ENCODE results near the gene ARHGEF12.

ARHGEF12 gene

GRCh38 chr11:120342678-120343077 lies 6.5 kb downstream of the ARHGEF12 start:
- Histone ChIP-seq H4K20me1 (peaks cover 96 to 100% (median 100%) of the 10 kb centered on the region in 11 experiments), H3K4me3 (no peak overlapping the region), H3K36me3 (peaks cover 0 to 9% (median 0%) of the 10 kb centered on the region in 11 experiments; a peak in 2 of 22 replicates), H3K27ac (no peak overlapping the region), H3K27me3 (peaks cover 92 to 100% (median 96%) of the 10 kb centered on the region in 11 experiments), H3K9me3 (replicated peaks in 1 of 11) (peaks cover 8 to 29% (median 23%) of the 10 kb centered on the region in 11 experiments; a peak in 21 of 22 replicates), H3K9ac (no peak overlapping the region), H3K4me2 (no peak overlapping the region; a peak in 1 of 22 replicates), H3K4me1 (peaks cover 27 to 48% (median 43%) of the 10 kb centered on the region in 10 experiments)
- no peak for TF ChIP-seq Cebpa-rat (IDR thresholded peaks at IDR 0.05)

DNA sequence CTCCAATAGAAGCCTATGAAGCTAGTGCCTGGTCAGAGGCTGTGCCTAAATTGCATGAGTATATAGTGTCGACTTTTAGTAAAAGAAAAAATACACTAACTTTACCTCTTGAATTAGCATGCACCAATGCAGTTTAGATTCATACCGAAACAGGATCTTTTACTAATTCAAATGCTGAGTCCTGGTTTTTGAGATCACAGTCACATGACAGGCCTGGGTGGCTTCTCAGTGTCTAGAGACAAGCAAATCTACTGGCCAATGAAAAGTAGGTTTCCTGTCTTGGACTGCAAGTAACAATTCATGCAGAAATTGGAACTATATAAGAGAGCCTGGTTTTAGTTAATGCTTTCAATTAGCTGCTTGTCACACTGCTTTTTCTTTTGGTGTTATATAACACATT lies 7.2 kb downstream of the ARHGEF12 start:
- Histone ChIP-seq H3K9ac (no peak overlapping the region), H3K9me3 (replicated peaks in 1 of 11) (peaks cover 8 to 29% (median 23%) of the 10 kb centered on the region in 11 experiments; a peak in 21 of 22 replicates), H3K4me1 (peaks cover 20 to 40% (median 36%) of the 10 kb centered on the region in 10 experiments), H3K36me3 (peaks cover 0 to 9% (median 0%) of the 10 kb centered on the region in 11 experiments; a peak in 2 of 22 replicates), H3K4me2 (peak overlapping the region in 4 of 11 experiments; percentile 59 to 84 (median 72); a peak in 7 of 22 replicates), H3K27me3 (peaks cover 86 to 100% (median 96%) of the 10 kb centered on the region in 11 experiments), H4K20me1 (peaks cover 96 to 100% (median 100%) of the 10 kb centered on the region in 11 experiments), H3K4me3 (0 out of 20 replicates have a peak overlapping the region, but pooled peaks of 1 of the 10 experiments have one; percentile 3), H3K27ac (no peak overlapping the region)
- no peak for TF ChIP-seq Cebpa-rat (IDR thresholded peaks at IDR 0.05)

- TF ChIP-seq Cebpa-rat (IDR thresholded peaks at IDR 0.05): no peak
- peaks cover 8 to 29% (median 23%) of the 10 kb centered on the region in 11 experiments; a peak in 21 of 22 replicates for H3K9me3 ChIP-seq (replicated peaks in 1 of 11)
- H3K36me3 ChIP-seq: peaks cover 0 to 9% (median 0%) of the 10 kb centered on the region in 11 experiments; a peak in 2 of 22 replicates
- peaks cover 77 to 100% (median 93%) of the 10 kb centered on the region in 11 experiments for H3K27me3 ChIP-seq
- H4K20me1 ChIP-seq: peaks cover 96 to 100% (median 100%) of the 10 kb centered on the region in 11 experiments
- H3K4me3 ChIP-seq: no peak overlapping the region
- no peak overlapping the region for H3K27ac ChIP-seq
- peak overlapping the region; percentile 24 to 84 (median 66) for H3K4me2 ChIP-seq
- peaks cover 18 to 31% (median 29%) of the 10 kb centered on the region in 10 experiments for H3K4me1 ChIP-seq
- H3K9ac ChIP-seq: no peak overlapping the region
Observed at GRCh38 chr11:120344302-120345004, 8.2 kb downstream of the ARHGEF12 start.

GRCh38 chr11:120346233-120346632 lies 10.0 kb downstream of the ARHGEF12 start:
- peaks cover 8 to 25% (median 23%) of the 10 kb centered on the region in 11 experiments; a peak in 21 of 22 replicates for H3K9me3 ChIP-seq (replicated peaks in 1 of 11)
- H3K4me3 ChIP-seq: no peak overlapping the region
- peaks cover 61 to 99% (median 85%) of the 10 kb centered on the region in 11 experiments for H3K27me3 ChIP-seq
- peaks cover 17 to 31% (median 26%) of the 10 kb centered on the region in 10 experiments for H3K4me1 ChIP-seq
- H3K27ac ChIP-seq: no peak overlapping the region
- peaks cover 95 to 100% (median 99%) of the 10 kb centered on the region in 11 experiments for H4K20me1 ChIP-seq
- H3K4me2 ChIP-seq: no peak overlapping the region
- H3K9ac ChIP-seq: no peak overlapping the region
- H3K36me3 ChIP-seq: peaks cover 0 to 7% (median 0%) of the 10 kb centered on the region in 11 experiments; a peak in 2 of 22 replicates
- TF ChIP-seq Cebpa-rat (IDR thresholded peaks at IDR 0.05): no peak

DNA sequence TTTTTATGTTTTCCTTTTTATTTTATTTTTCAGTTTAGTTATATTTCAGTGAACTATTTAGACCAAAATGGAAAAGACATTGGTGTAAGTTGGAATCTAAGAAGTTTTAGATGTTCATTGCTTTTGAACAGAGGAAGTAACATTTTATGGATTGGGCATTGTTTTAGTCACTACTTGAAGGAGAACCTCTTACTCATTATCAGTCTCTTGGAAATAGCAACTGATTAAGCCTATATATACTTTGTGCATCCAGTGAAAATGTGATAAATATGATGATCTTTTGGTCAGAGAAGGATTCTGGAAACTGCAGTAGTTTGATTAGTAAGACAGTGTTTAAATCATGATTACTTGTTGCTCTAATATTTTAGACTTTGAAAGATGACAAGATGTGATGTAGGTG lies 14.4 kb downstream of the ARHGEF12 start:
- H3K9me3 ChIP-seq (replicated peaks in 1 of 11): peaks cover 0 to 5% (median 0%) of the 10 kb centered on the region in 11 experiments; a peak in 1 of 22 replicates
- H3K4me3 ChIP-seq: no peak overlapping the region
- no peak overlapping the region for H3K9ac ChIP-seq
- peaks cover 96 to 100% (median 99%) of the 10 kb centered on the region in 11 experiments for H4K20me1 ChIP-seq
- no peak overlapping the region for H3K27ac ChIP-seq
- H3K36me3 ChIP-seq: peaks cover 0 to 18% (median 0%) of the 10 kb centered on the region in 11 experiments; a peak in 3 of 22 replicates
- H3K27me3 ChIP-seq: peaks cover 24 to 98% (median 47%) of the 10 kb centered on the region in 11 experiments
- H3K4me1 ChIP-seq: peaks cover 0 to 11% (median 2%) of the 10 kb centered on the region in 10 experiments; a peak in 8 of 20 replicates
- no peak for TF ChIP-seq Cebpa-rat (IDR thresholded peaks at IDR 0.05)
- H3K4me2 ChIP-seq: no peak overlapping the region

GRCh38 chr11:120352405-120352804 lies 16.2 kb downstream of the ARHGEF12 start:
- no peak overlapping the region for H3K4me2 ChIP-seq
- peaks cover 7 to 98% (median 29%) of the 10 kb centered on the region in 11 experiments; a peak in 21 of 22 replicates for H3K27me3 ChIP-seq
- H3K27ac ChIP-seq: no peak overlapping the region
- no peak for TF ChIP-seq Cebpa-rat (IDR thresholded peaks at IDR 0.05)
- peaks cover 0 to 18% (median 0%) of the 10 kb centered on the region in 11 experiments; a peak in 3 of 22 replicates for H3K36me3 ChIP-seq
- no peaks in the 10 kb centered on the region for H3K4me1 ChIP-seq
- H3K4me3 ChIP-seq: no peak overlapping the region
- H3K9ac ChIP-seq: no peak overlapping the region
- peaks cover 0 to 5% (median 0%) of the 10 kb centered on the region in 11 experiments; a peak in 1 of 22 replicates for H3K9me3 ChIP-seq (replicated peaks in 1 of 11)
- H4K20me1 ChIP-seq: peaks cover 96 to 100% (median 99%) of the 10 kb centered on the region in 11 experiments

DNA sequence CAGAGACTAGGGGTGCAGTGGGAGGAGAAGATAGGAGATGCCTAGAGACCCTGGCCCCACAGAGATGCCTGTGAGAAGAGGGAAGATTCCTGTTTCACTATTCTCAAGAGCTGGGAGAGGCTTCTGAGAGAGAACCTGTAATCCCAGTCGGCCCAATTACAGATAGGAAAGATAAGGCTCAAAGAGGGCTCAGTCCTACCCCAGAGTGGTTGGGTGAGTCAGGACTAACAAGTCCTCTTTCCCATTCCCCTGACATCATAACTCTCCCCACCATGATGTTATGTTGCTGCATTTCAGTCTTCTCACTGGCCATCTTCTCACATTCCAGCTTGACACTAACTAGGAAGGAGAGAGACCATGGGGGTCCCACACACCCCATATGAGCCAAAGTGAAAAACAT lies 17.9 kb downstream of the ARHGEF12 start:
- Histone ChIP-seq H3K9ac (no peak overlapping the region), H4K20me1 (peaks cover 93 to 100% (median 98%) of the 10 kb centered on the region in 11 experiments)
- TF ChIP-seq Cebpa-rat (IDR thresholded peaks at IDR 0.05): no peak

DNA sequence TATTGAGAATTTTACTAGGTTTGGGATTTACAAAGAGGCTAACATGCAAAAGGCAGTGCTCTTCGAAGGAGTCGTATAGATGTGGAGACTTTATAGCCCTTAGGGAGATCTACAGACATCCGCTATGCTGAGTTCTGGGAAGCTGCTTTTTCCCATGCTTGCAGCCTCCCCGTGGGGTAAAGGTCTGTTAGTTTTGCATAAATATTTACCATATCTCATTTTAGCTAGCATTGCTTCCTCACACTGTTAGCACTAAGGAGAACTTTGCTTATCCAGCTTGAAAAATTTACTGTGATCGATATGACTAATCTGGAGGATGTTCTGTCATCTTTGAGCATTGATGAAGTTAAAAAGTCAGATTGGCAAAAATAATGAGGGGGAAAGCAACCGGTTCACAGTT lies 18.6 kb downstream of the ARHGEF12 start:
- Histone ChIP-seq H3K4me1 (no peaks in the 10 kb centered on the region), H4K20me1 (peaks cover 91 to 100% (median 98%) of the 10 kb centered on the region in 11 experiments), H3K27ac (no peak overlapping the region), H3K36me3 (peaks cover 0 to 22% (median 0%) of the 10 kb centered on the region in 11 experiments; a peak in 3 of 22 replicates), H3K9me3 (replicated peaks in 1 of 11) (peaks cover 0 to 5% (median 0%) of the 10 kb centered on the region in 11 experiments; a peak in 1 of 22 replicates), H3K4me2 (no peak overlapping the region), H3K9ac (no peak overlapping the region), H3K27me3 (peaks cover 0 to 98% (median 9%) of the 10 kb centered on the region in 11 experiments; a peak in 12 of 22 replicates), H3K4me3 (no peak overlapping the region)
- TF ChIP-seq Cebpa-rat (IDR thresholded peaks at IDR 0.05): no peak

More for the DNA sequence above, 17.9 kb downstream of the ARHGEF12 start:
- Histone ChIP-seq H3K27ac (no peak overlapping the region), H3K27me3 (peaks cover 3 to 98% (median 14%) of the 10 kb centered on the region in 11 experiments; a peak in 16 of 22 replicates), H3K4me2 (no peak overlapping the region), H3K4me3 (no peak overlapping the region), H3K9me3 (replicated peaks in 1 of 11) (peaks cover 0 to 5% (median 0%) of the 10 kb centered on the region in 11 experiments; a peak in 1 of 22 replicates), H3K36me3 (peaks cover 0 to 22% (median 0%) of the 10 kb centered on the region in 11 experiments; a peak in 3 of 22 replicates), H3K4me1 (no peaks in the 10 kb centered on the region)
